Right ventricle myocardium inferior (tissue), 1 donor: Measurements from ENCODE around the gene MRPL4. TPM values are rescaled to one million over a fixed set of nuclear protein-coding genes. Genes with fewer than 3 reads are reported as not detected.

Experiments
- ATAC-seq: fragments of 200-7000 bp; cut with Tn5 transposase; one replicate; pipeline ENCODE4 v1.9.1; 2020; ENCODE audit warnings: mild to moderate bottlenecking, moderate library complexity
- DNase-seq: peaks from one replicate; pipeline ENCODE4 v3.0.0; 2021; ENCODE audit errors: missing footprints
- intact Hi-C: fragments of 100-400 bp; cut with DNase I; formaldehyde crosslinking; loops from one replicate; pipeline ENCODE4 v1.11.0; 2022
- total RNA-seq: library from RNA; stranded (reverse); fragmentation: NEBNext Ultra II Directional; extraction: Animal tissue kit (Norgen Biotek cat#: 25700); gene quantifications from one replicate; pipeline ENCODE4 v1.2.1, GENCODE V29; 2021
- donor health status: DM: no; HTN: yes; CAD: no; lungs with severe emphysema.

MRPL4 gene
- total RNA-seq, 1 donor from 2014 or later = 70.1 TPM

- intact Hi-C loops = loop anchor here (5.0 kb wide), 1 partner anchor 322 kb away; no protein-coding TSS in a partner anchor
- no peak for ATAC-seq
Measured at GRCh38 chr19:10254244-10254643, 2.2 kb downstream of the MRPL4 start.

GRCh38 chr19:10255358-10255757 is 3.3 kb downstream of the MRPL4 start:
- DNase-seq = no peak
- intact Hi-C loops = no loop called here
- no peak for ATAC-seq

More at GRCh38 chr19:10254244-10254643, 2.2 kb downstream of the MRPL4 start:
- no peak for DNase-seq

- no peak for ATAC-seq
- intact Hi-C loops = no loop called here
- no peak for DNase-seq
Measured at GRCh38 chr19:10256551-10256950, 4.5 kb downstream of the MRPL4 start.

- DNase-seq (no peak), ATAC-seq (no peak)
- intact Hi-C loops = no loop called here
Measured at GRCh38 chr19:10256970-10257615, 5.1 kb downstream of the MRPL4 start.

- ATAC-seq = no peak
- no peak for DNase-seq
- intact Hi-C loops = no loop called here
Measured at GRCh38 chr19:10258080-10258710, 6.2 kb downstream of the MRPL4 start.

GRCh38 chr19:10259162-10259905 is 7.3 kb downstream of the MRPL4 start:
- ATAC-seq (peak; percentile 62), DNase-seq (peak; percentile 86)
- intact Hi-C loops = no loop called here

- intact Hi-C loops = no loop called here
- DNase-seq (no peak), ATAC-seq (no peak)
Measured at GRCh38 chr19:10260141-10260584, 8.1 kb downstream of the MRPL4 start.

- intact Hi-C loops = no loop called here
- DNase-seq (no peak), ATAC-seq (no peak)
Measured at GRCh38 chr19:10262771-10263170, 10.8 kb downstream of the MRPL4 start.

- intact Hi-C loops = no loop called here
- DNase-seq = no peak
- no peak for ATAC-seq
Measured at GRCh38 chr19:10266706-10267105, 14.7 kb downstream of the MRPL4 start.

- no peak for DNase-seq
- ATAC-seq = no peak
- intact Hi-C loops = no loop called here
Measured at GRCh38 chr19:10268071-10268470, 16.1 kb downstream of the MRPL4 start.

- peak; percentile 94 for DNase-seq
- intact Hi-C loops = loop anchor here (1.0 to 2.0 kb wide), 2 partner anchors 63 to 120 kb away; partner anchors contain the start of gene RAVER1
- peak; percentile 84 for ATAC-seq
Measured at GRCh38 chr19:10269333-10270179, 17.5 kb downstream of the MRPL4 start.

- peak; percentile 95 for DNase-seq
- ATAC-seq = peak; percentile 59
- intact Hi-C loops = loop anchor here (2.0 kb wide), 1 partner anchor 63 kb away; the partner anchor contains the start of gene RAVER1
Measured at GRCh38 chr19:10270180-10270615, 18.2 kb downstream of the MRPL4 start.

- intact Hi-C loops = loop anchor here (2.0 kb wide), 1 partner anchor 62 kb away; the partner anchor contains the start of gene RAVER1
- ATAC-seq (peak; percentile 69), DNase-seq (peak; percentile 92)
Measured at GRCh38 chr19:10270616-10271394, 18.8 kb downstream of the MRPL4 start, which contains the start of gene ICAM1. Gene ICAM1, plus strand, starts transcription at chr19:10271120. Its CDS starts 40 bp downstream, at chr19:10271160.

- ATAC-seq = no peak
- intact Hi-C loops = loop anchor here (2.0 kb wide), 1 partner anchor 61 kb away; the partner anchor contains the start of gene RAVER1
- peak; percentile 21 for DNase-seq
Measured at GRCh38 chr19:10271543-10272086, 19.6 kb downstream of the MRPL4 start.

- intact Hi-C loops = no loop called here
- ATAC-seq (no peak), DNase-seq (peak; percentile 55)
Measured at GRCh38 chr19:10274589-10274988, 22.6 kb downstream of the MRPL4 start.

GRCh38 chr19:10277795-10278589 is 26.0 kb downstream of the MRPL4 start:
- intact Hi-C loops = no loop called here
- no peak for ATAC-seq
- no peak for DNase-seq

- no peak for ATAC-seq
- DNase-seq = no peak
- intact Hi-C loops = no loop called here
Measured at GRCh38 chr19:10278935-10279334, 26.9 kb downstream of the MRPL4 start.
